NCI-H187 (cell line): ENCODE measurements around the gene CRAT.

Experiments used
- DNase-seq, 2 experiments: peaks; one replicate each; lab custom pipeline; 2025; lab: John Stamatoyannopoulos, UW

Gene CRAT

DNA sequence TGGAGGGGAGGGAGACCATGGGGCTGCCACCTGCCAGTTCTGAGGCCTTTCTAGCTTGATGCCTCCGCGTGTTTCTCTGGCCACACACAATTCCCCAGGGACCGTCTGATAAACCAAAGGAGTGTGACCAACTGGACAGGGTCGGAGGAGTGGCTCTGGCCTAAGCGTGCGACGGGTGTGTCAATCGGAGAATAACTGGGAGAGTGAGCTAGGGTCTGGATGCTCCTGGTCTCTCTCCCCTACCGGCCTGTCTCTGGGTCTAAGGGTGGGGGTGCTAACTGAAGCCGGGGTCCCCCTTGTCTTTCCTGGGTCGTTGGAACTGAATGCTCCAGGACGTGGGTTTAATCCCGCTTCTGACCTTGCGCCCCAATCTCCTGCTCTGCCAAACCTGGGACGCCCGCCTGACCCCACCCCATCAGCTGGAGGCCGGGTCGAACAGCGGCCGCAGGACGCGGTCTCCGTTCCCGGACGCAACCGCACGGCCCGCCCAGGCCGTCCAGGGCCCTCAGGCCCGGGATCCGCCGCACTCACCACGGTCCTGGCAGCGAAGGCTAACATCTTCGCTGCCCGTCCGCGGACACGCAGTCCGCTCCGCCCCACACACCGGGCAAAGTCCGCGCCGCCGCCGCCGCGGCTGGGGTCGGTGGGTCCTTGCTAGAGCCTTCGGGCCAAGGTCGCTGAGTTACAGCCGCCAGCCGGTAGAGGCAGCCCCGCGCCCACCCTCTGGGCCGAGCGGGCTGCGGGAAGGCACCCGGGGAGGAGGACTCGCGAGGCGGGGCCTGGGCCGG, 447 bp downstream of the CRAT start:
- DNase-seq = no peak

DNA sequence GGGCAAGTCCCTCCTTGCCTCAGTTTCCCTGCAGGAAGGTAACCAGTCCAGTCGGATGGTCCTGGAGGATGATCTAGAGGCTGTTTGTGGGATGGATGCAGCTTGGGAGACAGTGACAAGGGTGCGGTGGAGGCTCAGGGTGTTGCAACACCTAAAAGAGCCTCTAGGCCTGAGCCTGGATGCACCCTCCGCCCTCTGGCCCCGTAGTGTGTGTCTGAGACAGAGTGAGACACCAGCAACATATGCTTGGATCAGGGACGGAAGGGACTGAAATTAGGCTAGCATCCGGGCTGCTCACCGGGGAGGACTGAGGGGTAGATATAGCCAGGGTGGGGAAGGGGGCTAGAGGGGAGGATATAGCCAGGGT, 1.1 kb downstream of the CRAT start:
- DNase-seq = no peak

DNA sequence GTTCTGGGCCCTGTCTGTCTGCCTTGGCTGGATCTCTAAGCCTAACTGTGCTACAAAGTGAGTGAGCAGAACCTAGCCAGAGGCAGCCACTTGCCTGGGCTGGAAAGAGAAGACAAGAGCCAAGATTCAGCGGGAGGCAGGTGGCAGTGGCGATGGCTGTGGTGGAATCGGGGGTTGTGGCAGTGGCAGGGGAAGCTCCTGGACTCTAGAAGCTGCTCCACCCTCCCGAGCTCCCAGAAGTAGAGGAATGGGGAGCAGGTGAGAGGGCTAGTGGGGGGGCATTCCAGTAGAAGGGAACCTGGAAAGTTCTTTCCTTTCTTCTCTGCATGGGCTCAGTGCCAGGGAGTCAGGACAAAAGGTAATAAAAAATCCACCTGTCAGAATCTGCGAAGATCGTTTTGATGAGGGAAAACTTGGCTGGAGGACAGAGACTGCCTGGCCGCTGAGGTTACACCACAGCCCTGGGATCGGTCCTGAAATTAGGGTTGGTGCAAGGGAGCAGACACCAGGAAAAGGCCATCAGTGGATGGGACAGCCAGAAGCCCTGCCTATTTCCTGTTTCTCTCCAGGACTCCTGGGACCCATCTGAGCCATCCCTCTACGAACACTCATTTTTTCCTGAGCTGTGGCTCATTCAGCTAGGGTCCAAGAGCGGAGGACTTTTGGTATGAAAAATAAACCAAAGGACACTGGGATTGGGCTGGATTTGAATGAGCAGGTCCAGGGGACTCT, 1.6 kb downstream of the CRAT start:
- DNase-seq = no peak

DNA sequence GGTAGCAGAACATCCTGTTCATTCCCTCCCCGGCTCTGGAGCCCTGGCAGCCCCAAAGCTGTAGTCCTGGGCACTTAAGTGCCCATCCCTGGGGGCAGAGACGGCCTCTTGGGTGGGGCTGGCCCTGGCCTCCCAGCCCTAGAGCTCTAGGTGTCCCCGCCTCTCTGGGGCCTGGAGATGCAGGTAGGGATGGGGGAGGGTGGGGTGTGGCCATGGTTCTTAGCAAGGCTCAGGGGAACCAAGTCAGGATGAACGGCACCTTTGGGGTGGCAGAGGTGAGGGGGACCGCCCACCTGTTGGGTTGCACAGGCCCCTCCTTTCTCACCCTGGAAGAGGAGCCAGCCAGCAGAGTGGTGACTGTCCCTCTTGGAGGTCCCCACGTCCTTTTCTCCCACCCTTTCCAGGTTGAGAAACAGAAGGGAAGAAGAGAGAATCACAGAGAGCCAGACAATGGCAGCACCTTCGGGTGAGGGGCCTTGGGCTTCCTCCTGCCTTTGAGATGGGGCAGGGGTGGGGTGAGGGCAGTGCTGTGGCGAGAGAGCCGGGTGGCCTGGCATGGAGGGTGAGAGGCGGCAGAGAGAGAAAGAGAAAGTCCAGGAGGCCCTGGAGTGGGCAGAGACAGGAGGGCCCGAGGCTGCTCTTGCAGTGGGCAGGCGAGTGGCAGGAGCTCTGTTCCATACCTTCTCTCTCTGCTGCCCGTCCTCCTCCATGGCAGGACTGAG, 2.3 kb downstream of the CRAT start:
- DNase-seq = no peak

DNA sequence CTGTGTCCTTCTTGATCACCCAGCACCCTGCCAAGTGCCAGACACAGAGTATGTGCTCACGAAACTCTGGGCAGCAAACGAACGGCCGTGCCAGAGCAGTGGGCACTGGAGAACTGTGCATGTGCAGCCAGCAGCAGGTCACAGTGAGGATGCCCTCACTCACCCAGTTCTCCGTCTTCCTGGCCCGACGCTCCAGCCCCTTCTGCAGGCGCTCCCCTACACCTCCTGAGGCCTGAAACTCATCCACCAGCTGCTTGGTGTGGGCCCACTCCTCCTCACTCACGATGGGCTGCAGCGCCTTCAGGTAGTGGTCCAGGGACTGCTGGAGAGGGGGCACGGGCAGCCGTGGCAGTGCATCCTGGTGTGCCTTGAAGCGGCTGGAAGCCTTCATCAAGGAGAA, 2.9 kb downstream of the CRAT start:
- DNase-seq = no peak

DNA sequence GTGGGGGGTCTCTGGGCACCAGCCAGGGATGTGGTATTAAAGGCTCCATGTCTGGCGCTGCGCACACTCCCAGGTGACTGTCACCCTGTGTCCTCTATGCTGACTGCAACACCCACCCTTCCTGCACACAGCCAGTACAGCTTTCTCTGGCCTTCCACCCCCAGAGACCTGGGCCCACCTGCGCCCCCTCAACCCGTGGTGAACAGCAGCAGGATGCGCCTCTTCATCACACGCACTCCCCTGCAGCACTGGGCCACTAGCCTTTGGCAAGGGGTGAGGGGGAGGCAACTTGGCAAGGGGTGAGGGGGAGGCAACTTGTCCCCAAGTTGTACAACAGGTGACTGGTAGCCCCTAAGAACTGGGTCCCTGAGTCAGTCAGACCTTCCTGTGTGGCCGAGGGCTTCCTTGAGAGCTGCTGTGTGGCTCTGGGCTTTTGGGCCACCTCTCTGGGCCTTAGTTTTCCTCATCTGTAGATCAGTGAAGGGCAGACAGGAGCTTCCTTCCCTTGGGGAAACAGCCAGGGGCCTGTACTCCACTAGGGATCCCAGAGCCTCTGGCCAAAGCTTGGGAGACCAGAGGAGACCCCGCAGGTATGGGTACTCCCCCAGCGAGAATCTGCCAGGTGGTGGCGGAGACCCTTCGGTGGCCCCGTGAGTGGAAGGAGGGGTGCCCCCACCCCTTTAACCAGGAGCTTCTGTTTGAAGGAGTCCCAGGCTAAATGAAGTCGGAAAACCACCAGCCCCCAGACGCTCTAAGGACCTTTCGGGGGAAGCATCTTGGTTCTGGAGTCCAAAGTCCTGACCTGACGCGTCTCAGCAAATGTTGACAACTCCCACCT, 4.5 kb downstream of the CRAT start:
- no peak for DNase-seq

DNA sequence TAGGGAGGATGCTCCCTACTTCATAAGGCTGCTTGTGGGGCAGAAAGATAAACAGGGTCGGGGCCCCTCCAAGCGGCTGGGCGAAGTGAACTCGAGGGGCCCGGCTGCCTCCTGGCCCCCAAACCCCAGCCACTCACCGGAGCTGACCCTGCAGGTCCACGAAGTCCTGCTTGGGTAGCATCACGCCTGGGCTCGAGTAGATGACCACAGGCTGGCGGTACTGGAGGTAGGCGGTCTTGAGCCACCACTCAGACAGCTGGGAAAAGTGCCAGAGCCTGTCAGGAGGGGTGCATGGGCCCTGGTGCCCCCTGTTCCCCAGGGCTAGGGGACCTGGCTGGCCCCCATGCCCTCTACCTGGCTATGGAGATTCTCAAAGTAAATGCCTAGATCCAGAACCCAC, 6.5 kb downstream of the CRAT start:
- no peak for DNase-seq

DNA sequence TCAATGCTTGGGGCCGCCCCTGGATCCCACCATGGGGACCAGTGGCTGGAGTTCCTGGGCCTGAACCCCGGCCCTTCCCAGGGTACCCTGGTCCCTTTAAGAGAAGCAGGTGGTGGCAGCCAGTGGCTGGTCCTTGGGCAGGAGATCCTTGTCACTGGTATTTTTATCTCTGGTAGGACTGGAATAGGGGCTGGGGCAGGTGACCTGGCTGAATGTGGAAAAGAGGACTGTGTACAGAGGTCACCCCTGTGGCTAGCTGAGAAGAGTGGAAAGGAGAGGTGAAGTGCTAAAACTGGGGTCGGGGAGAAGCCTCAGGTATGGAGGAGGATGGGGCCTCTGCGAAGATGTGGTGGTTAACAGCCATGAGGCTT, 7.0 kb downstream of the CRAT start:
- no peak for DNase-seq

DNA sequence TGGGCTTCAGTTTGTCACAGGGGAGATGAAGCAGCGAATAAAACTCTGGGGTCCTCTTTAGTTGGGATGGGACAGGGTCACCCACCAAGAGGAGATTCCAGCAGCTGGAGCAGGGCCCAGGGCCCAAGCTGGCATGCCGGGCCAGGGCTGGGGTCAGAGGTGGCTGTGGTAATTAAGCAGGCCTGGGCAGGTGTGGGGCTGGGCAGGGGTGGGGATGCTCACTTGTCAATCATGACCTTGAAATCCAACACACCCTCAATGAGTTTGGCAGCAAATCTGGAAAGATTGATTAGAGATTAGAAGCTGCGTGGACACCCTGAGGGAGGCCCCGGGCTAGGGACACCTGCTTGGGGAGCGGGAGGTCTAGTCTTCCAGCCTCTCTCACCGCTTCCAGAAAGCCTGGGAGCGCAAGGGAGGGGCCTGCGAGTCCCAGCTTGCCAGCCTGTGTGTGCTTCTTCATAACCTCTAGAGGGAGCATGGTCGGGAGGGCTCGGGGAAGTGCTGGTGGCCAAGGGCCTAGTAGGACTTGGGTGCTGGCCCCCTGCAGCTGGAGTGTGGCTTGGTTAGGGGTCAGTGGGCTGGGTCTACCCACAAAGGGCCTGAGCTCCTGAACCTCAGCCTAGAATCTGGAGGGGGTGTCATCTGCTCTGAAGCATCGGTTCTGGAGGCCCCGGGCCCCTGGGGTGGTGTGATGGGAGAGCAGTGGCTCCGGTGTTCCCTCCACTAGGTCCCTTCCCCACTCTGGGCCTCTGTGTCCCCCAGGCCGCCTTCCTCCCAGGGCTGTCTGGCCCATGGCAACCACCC, 7.6 kb downstream of the CRAT start:
- DNase-seq = no peak

DNA sequence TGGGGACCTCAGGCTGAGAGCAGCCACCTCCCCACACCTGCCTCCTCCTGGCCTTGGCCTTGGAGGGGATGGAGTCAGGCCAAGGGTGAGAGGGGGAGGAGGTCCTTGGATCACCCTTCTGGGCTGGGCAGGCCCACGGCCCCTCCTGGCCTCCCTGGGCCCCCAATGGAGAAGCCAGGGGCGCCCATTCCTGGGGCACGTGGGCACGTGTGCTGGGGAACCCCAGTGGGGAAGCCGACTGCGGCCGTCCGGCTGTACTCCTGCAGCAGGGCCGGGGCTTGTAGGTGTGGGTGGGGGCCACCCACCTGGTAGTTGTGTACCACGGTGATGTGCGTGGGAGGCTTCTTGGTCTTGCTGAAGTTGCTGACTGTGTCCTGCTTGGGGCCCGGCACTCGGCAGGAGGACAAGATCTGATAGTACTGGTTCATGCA, 8.5 kb downstream of the CRAT start:
- no peak for DNase-seq

DNA sequence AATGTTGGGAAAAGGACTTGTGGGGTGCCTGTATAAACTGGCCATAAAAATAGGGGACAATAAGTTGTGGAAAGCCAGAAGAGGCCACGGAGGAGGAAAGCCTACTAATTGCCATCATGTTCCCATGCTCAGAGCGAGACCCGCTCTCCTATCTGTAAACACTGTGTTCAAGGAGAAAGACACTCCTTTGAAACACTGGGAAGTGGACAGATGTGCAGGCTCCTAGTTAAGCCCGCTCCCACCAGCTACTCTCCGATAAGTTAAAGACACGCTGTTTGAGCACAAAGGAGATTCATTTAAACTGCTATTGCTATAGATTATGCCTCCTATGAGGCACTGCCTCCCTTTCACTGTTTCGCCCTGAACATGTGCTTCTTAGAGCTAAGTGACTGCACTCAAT, 9.3 kb downstream of the CRAT start:
- DNase-seq = no peak

DNA sequence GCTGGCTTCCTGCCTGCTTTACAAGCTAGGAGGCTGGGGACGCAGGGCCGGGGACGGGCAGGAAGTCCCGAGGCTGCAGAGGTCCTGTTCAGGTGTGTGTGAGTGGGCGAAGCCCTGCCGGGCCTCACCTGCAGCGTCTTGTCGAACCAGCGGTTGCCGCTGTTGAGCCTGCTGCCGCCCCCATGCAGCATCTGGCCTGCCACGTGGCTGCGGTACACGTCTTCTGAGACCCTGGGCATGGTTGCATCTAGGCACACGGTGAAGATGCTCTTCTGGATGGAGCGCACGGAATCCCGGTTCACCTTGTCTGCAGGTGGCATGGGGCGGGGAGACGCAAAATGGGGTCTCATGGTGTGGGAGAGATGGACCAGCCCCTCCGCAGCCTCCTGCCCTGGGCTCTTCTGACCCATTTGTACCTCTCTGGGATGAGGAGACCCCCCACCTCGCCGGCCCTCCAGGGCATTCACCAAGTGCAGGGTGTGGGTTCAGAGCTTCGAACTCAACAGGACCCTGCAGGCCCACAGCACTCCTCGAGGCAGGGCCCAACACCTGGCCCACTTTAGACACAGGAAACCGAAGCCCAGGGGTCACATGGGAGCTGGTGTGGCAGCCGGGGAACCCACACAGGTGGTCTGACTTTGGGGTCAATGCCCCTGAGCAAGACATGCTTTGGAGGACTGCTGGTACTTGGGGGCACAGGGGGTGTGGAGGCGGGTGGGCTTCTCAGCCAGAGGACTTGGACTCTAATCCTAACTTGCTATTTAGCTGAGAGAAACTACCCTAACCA, 10.0 kb downstream of the CRAT start:
- no peak for DNase-seq

DNA sequence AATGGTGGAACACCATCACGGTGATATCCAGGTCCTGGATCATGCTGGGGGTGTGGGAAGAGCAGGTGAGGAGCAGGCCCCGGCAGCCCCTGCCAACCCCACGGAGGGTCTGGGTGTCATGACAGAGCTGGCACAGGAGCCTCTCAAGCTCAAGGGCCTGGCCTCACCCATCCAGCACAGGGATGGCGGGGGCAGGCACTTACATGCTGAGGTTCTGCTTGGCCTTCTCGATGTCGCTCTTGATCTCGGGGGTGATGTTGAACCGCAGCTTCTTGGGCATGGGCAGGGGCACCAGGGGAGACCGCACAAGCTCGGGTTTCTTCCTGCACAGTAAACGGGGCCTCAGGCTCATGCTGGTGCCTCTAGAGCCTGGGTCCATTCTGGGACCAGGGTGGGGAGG, 12.3 kb downstream of the CRAT start:
- no peak for DNase-seq

DNA sequence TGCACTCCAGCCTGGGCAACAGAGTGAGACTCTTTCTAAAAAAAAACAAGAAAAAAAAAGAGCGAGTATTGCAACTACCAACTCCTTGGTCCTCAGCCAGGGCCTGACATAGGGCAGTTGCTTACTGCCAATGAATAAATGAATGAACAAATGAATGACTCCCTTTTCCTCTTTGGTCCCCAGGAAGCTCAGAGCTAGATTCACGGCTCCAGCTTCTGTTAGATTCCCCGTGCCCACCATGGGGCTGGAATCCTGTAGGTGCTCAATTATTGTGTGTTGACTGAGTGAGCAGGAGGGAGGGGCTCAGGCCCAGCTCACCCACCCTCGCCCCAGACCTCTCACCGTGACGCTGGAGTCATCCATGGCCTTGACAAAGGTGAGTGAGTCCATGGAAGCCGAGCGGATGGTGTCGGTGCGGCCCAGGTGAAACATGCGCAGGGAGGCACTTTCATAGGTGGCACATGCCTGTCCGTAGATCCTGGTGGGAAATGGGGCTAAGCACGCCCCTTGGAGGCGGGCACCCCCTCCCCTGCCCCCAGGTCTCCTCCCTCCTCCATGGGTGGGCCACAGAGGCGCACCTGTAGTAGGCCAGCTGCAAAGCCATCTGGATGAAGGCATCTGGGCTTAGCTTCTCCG, 12.8 kb downstream of the CRAT start:
- no peak for DNase-seq

DNA sequence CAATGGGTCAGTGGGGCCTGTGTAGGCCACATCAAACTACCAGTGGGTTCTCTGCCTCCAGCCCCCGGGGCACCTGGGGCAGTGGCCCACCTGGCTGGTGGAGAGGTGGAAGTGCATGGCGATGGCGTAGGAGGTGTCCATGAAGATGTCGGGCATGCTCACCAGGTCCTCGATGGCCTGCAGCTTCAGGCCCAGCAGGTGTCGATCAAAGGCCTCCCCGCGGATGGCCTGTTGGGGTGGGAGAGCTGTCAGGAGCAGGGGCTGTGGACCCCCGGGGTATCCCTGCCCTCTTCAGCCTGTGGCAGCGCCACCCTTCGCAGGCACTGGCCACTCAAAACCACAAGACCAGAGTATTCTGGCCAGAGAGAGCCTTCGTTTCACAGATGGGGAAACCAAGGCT, 14.7 kb downstream of the CRAT start:
- DNase-seq = no peak

DNA sequence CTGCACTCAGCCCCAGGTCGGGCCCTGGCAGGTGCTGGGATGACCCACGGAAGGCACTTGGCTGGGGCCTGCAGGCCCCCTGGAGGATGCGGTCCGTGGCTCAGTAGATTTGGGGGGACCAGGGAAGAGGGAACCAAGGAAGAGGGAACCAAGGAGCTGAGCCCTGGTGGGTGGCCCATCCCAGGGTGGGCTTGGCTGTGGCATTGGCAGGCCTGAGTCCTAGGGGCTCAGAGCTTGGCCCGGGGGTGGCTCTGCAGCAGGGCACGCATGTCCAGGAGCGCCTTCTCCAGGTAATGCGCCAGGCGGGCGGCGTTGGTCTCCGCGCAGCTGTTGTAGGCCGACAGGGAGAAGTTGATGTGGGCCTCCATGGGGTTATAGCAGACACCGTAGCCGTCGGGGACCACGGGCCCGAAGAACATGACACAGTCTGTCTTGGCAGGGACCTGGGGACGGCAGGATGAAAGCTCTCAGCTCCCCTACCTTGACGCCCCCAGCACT, 15.4 kb downstream of the CRAT start:
- no peak for DNase-seq

DNA sequence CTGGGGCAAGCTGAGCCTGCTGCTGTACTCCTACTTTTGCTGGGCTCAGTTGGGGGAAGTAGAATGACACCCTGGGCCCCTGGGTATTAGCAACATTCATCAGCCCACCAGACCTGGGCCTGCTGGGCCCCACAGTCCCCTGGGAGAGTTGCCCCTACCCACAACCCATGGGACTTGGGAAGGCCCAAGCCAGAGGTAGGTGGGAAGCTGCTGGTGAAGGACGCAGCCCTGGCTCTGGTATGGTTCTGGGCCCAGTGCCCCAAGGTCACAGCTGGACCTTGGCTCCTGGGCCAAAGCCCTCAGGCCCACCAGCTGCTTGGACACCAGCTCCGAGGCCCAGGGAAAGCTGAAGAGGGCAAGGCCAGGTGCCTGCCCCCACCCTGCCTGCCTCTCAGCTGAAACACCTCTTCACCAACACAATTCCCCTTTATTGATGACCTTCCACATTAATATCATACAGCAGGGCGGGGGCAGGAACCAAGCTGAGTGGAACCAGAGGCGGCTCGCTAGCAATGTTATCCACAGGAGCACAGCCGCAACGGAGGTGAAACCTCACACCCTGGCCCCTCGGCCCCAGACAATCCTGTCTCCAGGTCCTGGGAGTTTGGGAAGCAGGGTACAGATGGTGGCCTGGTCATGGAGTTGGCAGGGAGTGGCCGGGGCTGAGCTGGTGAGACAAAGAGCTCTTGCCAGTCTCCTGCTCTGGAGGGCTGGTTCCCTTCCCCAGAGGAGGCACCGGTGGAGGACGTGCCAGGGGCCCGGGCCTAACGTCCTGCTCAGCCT, 16.0 kb downstream of the CRAT start:
- DNase-seq = no peak

DNA sequence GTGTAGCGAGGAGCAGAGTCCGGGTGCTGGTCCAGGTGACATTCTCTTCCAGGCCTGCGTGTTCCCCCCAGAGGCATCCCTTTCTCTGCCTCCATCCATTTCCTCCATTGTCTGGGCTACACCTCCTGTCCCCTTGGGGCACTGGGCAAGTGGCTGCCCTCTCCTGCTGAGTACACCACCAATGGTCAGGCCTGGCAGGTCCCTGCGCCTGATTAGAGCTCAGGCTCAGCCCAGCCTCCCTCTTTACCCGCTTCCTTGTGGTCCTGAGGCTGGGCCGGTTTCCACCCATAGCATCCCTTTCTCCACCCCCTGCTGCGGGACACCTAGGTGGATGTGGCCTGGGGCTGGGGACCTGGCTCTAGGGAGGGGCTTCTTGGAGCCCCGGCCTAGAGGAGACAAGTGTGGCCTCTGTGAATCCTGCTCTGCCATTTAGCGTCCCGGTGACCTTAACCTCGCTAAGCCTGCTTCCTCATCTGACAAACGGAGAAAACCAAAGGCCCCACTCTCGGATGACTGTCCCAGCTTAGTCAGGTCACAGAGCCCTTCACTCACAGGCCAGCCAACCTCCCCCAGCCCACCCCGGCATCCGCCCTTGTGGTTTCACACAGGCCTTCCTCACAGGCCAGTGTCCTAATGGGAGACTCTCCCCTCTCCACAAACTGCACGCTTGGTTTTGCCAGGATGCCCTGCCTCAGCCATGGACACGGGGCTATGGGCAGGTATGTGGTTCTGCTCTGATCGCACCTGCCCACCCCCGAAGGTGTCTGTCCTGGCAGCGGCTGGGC, 16.8 kb downstream of the CRAT start:
- DNase-seq = no peak
